SK-N-SH (cell line): Measurements from ENCODE around the gene ARHGAP26.

Experiments
- CTCF ChIP-seq: fragments of 200-600 bp; sonication (generic); IDR thresholded peaks from 2 replicates; pipeline ENCODE4 v1.6.1; 2017; ENCODE audit warnings: antibody characterized with exemption, mild to moderate bottlenecking, moderate library complexity
- EP300 ChIP-seq, 2 experiments: IDR thresholded peaks; 2 replicates each; pipeline versions ENCODE4 v1.4.0 to v1.6.1; 2012; ENCODE audit warnings: borderline replicate concordance in 1 of 2, low read depth in 1 of 2, low read length in 1 of 2
- JUND ChIP-seq: IDR thresholded peaks from 2 replicates; pipeline ENCODE4 v1.4.0; 2012
- MXI1 ChIP-seq: IDR thresholded peaks from 2 replicates; pipeline ENCODE4 v1.6.1; 2012; ENCODE audit warnings: mild to moderate bottlenecking, low read depth, low read length, improper control_type of control experiment
- POLR2AphosphoS5 ChIP-seq: IDR thresholded peaks from 2 replicates; pipeline ENCODE4 v1.6.1; 2012; ENCODE audit warnings: low read depth, low read length
- RFX5 ChIP-seq: IDR thresholded peaks from 2 replicates; pipeline ENCODE4 v1.6.1; 2012; ENCODE audit warnings: mild to moderate bottlenecking, improper control_type of control experiment, low read length
- TF ChIP-seq, protein P1 (sequence below): IDR thresholded peaks from 2 replicates; pipeline ENCODE4 v1.6.1; 2012; ENCODE audit warnings: mild to moderate bottlenecking, low read depth, low read length, moderate library complexity
- TF ChIP-seq, protein P2 (sequence below): IDR thresholded peaks from 2 replicates; pipeline ENCODE4; 2012

DNA sequence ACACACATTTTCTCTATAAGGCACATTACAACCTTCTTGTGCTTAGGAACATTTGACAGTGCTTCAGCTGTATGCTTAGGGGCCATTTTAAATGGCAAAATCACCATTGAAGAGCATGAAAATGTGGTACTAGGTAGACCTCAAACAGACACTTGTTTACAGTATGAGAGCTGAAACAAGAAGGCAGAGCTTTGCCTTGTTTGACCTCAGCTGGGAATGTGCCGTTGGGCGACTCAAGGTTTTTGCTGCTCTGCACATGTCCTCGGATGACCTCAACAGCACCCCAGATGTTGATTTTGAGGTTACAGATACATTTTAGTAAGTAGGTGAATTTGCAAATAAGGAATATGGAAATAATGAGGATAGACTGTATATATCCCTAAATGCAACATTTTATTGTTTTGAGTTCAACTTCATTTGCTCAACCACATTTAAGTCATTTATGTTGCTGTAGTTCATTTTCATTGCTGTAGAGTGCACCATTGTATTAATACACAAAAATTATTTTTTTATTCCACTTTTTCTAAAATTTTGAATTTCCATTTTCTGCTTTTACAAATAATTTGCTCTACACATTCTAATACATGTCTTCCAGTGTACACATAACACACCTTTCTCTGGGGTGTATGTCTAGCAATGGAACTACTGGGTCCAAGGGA lies 426.6 kb downstream of the ARHGAP26 start:
- TF ChIP-seq CTCF (no peak; the same call in 1 of the 2 replicates), POLR2AphosphoS5 (no peak), RFX5 (no peak), EP300 (IDR thresholded peaks at IDR 0.05; ENCODE audit: borderline replicate concordance in 1 of 2, low read depth in 1 of 2, low read length in 1 of 2) (no peak), JUND (no peak), MXI1 (no peak)
- TF ChIP-seq, protein P1, sequence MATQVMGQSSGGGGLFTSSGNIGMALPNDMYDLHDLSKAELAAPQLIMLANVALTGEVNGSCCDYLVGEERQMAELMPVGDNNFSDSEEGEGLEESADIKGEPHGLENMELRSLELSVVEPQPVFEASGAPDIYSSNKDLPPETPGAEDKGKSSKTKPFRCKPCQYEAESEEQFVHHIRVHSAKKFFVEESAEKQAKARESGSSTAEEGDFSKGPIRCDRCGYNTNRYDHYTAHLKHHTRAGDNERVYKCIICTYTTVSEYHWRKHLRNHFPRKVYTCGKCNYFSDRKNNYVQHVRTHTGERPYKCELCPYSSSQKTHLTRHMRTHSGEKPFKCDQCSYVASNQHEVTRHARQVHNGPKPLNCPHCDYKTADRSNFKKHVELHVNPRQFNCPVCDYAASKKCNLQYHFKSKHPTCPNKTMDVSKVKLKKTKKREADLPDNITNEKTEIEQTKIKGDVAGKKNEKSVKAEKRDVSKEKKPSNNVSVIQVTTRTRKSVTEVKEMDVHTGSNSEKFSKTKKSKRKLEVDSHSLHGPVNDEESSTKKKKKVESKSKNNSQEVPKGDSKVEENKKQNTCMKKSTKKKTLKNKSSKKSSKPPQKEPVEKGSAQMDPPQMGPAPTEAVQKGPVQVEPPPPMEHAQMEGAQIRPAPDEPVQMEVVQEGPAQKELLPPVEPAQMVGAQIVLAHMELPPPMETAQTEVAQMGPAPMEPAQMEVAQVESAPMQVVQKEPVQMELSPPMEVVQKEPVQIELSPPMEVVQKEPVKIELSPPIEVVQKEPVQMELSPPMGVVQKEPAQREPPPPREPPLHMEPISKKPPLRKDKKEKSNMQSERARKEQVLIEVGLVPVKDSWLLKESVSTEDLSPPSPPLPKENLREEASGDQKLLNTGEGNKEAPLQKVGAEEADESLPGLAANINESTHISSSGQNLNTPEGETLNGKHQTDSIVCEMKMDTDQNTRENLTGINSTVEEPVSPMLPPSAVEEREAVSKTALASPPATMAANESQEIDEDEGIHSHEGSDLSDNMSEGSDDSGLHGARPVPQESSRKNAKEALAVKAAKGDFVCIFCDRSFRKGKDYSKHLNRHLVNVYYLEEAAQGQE = no peak
- TF ChIP-seq, protein P2, sequence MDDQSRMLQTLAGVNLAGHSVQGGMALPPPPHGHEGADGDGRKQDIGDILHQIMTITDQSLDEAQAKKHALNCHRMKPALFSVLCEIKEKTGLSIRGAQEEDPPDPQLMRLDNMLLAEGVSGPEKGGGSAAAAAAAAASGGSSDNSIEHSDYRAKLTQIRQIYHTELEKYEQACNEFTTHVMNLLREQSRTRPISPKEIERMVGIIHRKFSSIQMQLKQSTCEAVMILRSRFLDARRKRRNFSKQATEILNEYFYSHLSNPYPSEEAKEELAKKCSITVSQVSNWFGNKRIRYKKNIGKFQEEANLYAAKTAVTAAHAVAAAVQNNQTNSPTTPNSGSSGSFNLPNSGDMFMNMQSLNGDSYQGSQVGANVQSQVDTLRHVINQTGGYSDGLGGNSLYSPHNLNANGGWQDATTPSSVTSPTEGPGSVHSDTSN = no peak
